K562 (cell line): ENCODE data around the gene KPTN. TPM values are rescaled to one million over a fixed set of nuclear protein-coding genes. Genes with fewer than 3 reads are reported as not detected.

Experiments
- ATAC-seq: fragments of 200-7000 bp; cut with Tn5 transposase; 3 replicates; pipeline ENCODE4 v1.9.1; 2020; ENCODE audit warnings: moderate library complexity
- BruUV-seq: library from RNA; stranded (reverse); fragments of 400-500 nt; replicated peaks from 2 replicates; lab custom pipeline; 2021; lab: Mats Ljungman, UMichigan
- CTCF ChIA-PET: fragments of 300-600 bp; formaldehyde crosslinking; extraction: SDS; loops from one replicate; lab custom pipeline; 2021; ENCODE audit warnings: low intra/inter-chr PET ratio; lab: Yijun Ruan, JAX
- POLR2A ChIA-PET: fragments of 300-600, 350-650 bp; sonication (Branson Sonifier 250); formaldehyde crosslinking; extraction: SDS; loops from one replicate; lab custom pipeline; 2021; ENCODE audit warnings: antibody characterized with exemption, inconsistent platforms; lab: Yijun Ruan, JAX
- DNase-seq, 4 experiments: peaks; one replicate each; pipeline versions ENCODE4 v3.0.0 to v3.0.0-alpha.2; 2011 to 2018; ENCODE audit warnings: low spot score in 3 of 4, mixed read lengths in 3 of 4; ENCODE audit errors: extremely low read depth in 1 of 4
- FAIRE-seq: peaks from 2 replicates; lab custom pipeline; 2011; peaks lifted over from hg19 to GRCh38; lab: Jason Lieb, UNC
- H2AFZ ChIP-seq: 2 replicates; pipeline ENCODE4 v1.6.0; 2011; ENCODE audit warnings: low read depth, low read length, control low read depth, inconsistent platforms
- H3K27ac ChIP-seq: fragments of 200-600 bp; 3 replicates; pipeline ENCODE4 v1.8.0; 2011; ENCODE audit warnings: low read depth, mild to moderate bottlenecking, control low read depth, inconsistent platforms, low read length, moderate library complexity, mixed read lengths; ENCODE audit errors: extremely low read depth
- H3K27me3 ChIP-seq, 2 experiments: fragments of 300-600 bp in 1 of 2; 2 replicates in 1 of 2; 3 replicates in 1 of 2; pipeline versions ENCODE4 v1.6.0 to v1.8.0; 2011; ENCODE audit warnings: inconsistent platforms in 2 of 2, low read length in 2 of 2, mild to moderate bottlenecking in 1 of 2, mixed read lengths in 1 of 2, moderate library complexity in 1 of 2; ENCODE audit not compliant: control insufficient read depth in 2 of 2, insufficient read depth in 2 of 2
- H3K36me3 ChIP-seq: fragments of 300-600 bp; 3 replicates; pipeline ENCODE4 v1.8.0; 2011; ENCODE audit warnings: mild to moderate bottlenecking, low read length, inconsistent platforms; ENCODE audit not compliant: control insufficient read depth, insufficient read depth
- H3K4me1 ChIP-seq, 2 experiments: fragments of 200-600 bp in 1 of 2; replicated peaks in 1 of 2; 2 replicates in 1 of 2; 3 replicates in 1 of 2; pipeline versions ENCODE4 v1.5.1 to v1.8.0; 2011; ENCODE audit warnings: inconsistent platforms in 2 of 2, low read length in 2 of 2, mild to moderate bottlenecking in 1 of 2, mixed read lengths in 1 of 2, moderate library complexity in 1 of 2; ENCODE audit not compliant: control insufficient read depth in 2 of 2, insufficient read depth in 2 of 2
- H3K4me2 ChIP-seq: 2 replicates; pipeline ENCODE4 v1.6.1; 2011; ENCODE audit warnings: low read length, control low read depth, inconsistent platforms, mixed read lengths; ENCODE audit not compliant: insufficient read depth
- H3K4me3 ChIP-seq: fragments of 200-600 bp; sonication (generic), shearing (Covaris generic); 2 replicates; pipeline ENCODE4 v1.5.1; 2016; ENCODE audit warnings: control low read depth, inconsistent platforms
- H3K79me2 ChIP-seq: fragments of 200-600 bp; 3 replicates; pipeline ENCODE4 v1.8.0; 2011; ENCODE audit warnings: low read length, inconsistent platforms; ENCODE audit not compliant: control insufficient read depth, insufficient read depth
- H3K9ac ChIP-seq, 2 experiments: 2 replicates each; pipeline versions ENCODE4 v1.6.0 to v1.6.1; 2011; ENCODE audit warnings: low read depth in 2 of 2, low read length in 2 of 2, control low read depth in 1 of 2, inconsistent platforms in 1 of 2, mild to moderate bottlenecking in 1 of 2, mixed read lengths in 1 of 2; ENCODE audit not compliant: insufficient read depth in 1 of 2
- H3K9me1 ChIP-seq: one replicate; pipeline ENCODE4 v1.6.0; 2011; ENCODE audit warnings: inconsistent platforms, mild to moderate bottlenecking, low read length, moderate library complexity; ENCODE audit not compliant: control insufficient read depth, insufficient read depth
- H3K9me3 ChIP-seq: replicated peaks from 2 replicates; pipeline ENCODE4 v1.5.1; 2011; ENCODE audit warnings: low read depth, low read length, inconsistent platforms; ENCODE audit not compliant: control insufficient read depth, insufficient read depth
- H4K20me1 ChIP-seq: replicated peaks from 2 replicates; pipeline ENCODE4 v1.6.1; 2011; ENCODE audit warnings: low read length, inconsistent platforms, mixed read lengths; ENCODE audit not compliant: control insufficient read depth, insufficient read depth
- ATF6 ChIP-seq: sonication (generic); formaldehyde crosslinking; IDR thresholded peaks from 2 replicates; pipeline ENCODE4 v1.4.0; 2020; ENCODE audit warnings: mild to moderate bottlenecking, missing genetic modification reagents
- BHLHE40 ChIP-seq: IDR thresholded peaks from 2 replicates; pipeline ENCODE4 v1.6.1; 2011; ENCODE audit warnings: low read length, improper control_type of control experiment
- CBFB ChIP-seq: sonication (generic); formaldehyde crosslinking; IDR thresholded peaks from 2 replicates; pipeline ENCODE4 v1.4.0; 2020; ENCODE audit warnings: mild to moderate bottlenecking, missing genetic modification reagents
- CTCFL ChIP-seq: IDR thresholded peaks from 2 replicates; pipeline ENCODE4 v1.6.1; 2011; ENCODE audit warnings: borderline replicate concordance, low read depth, mild to moderate bottlenecking, moderate library complexity, low read length; ENCODE audit not compliant: insufficient read depth, poor library complexity, severe bottlenecking
- KDM1A ChIP-seq, 2 experiments: fragments of 450-650 bp; IDR thresholded peaks; 2 replicates each; pipeline ENCODE4 v1.6.1; 2016; ENCODE audit warnings: mild to moderate bottlenecking in 2 of 2
- MAX ChIP-seq: sonication (generic); formaldehyde crosslinking; IDR thresholded peaks from 2 replicates; pipeline ENCODE4 v1.9.0; 2022; ENCODE audit warnings: mild to moderate bottlenecking, missing genetic modification reagents
- NFE2L1 ChIP-seq: fragments of 450-650 bp; IDR thresholded peaks from 2 replicates; pipeline ENCODE4 v1.6.1; 2016; ENCODE audit warnings: missing genetic modification characterization, low read depth, mild to moderate bottlenecking, missing compliant biosample characterization, moderate library complexity, borderline replicate concordance
- NRF1 ChIP-seq, 2 experiments: fragments of 450-650 bp; IDR thresholded peaks in 1 of 2; conservative IDR thresholded peaks in 1 of 2; 2 replicates each; pipeline ENCODE4 v1.6.1; 2014; ENCODE audit warnings: mild to moderate bottlenecking in 2 of 2
- POLR3A ChIP-seq: IDR thresholded peaks from 2 replicates; pipeline ENCODE4 v1.6.1; 2011; ENCODE audit warnings: borderline replicate concordance, mild to moderate bottlenecking, moderate library complexity; ENCODE audit not compliant: insufficient read length, insufficient read depth; ENCODE audit errors: extremely low read depth
- ZFX ChIP-seq: sonication (generic); formaldehyde crosslinking; IDR thresholded peaks from 2 replicates; pipeline ENCODE4 v1.8.0; 2022; ENCODE audit warnings: mild to moderate bottlenecking, missing genetic modification reagents, moderate library complexity
- WGBS: fragments of 100-300 bp; shearing (Covaris generic); methylation state at CpG from one replicate; pipeline ENCODE4 v1.1.6; 2016; ENCODE audit warnings: low coverage, mixed read lengths; ENCODE audit not compliant: insufficient coverage; ENCODE audit errors: missing lambda C conversion rate; 5-methylcytosine and 5-hydroxymethylcytosine counted together
- in situ Hi-C: fragments of 300-500 bp; cut with MboI; formaldehyde crosslinking; loops from 4 replicates; pipeline ENCODE4 v1.15.0; 2018; ENCODE audit warnings: inconsistent platforms, mixed read lengths
- intact Hi-C: fragments of 100-400 bp; cut with micrococcal nuclease; formaldehyde crosslinking; loops from 2 replicates; pipeline ENCODE4 v1.14.2; 2022
- polyA plus RNA-seq, 8 experiments: library from polyadenylated mRNA; depleted of rRNA in 4 of 8; stranded (reverse) in 5 of 8; unstranded in 3 of 8; fragments of >200 nt; fragmentation: Nextera tagmentation in 2 of 8; fragmentation: Illumina TruSeq in 1 of 8; extraction: Ambion mirVana in 2 of 8; extraction: Trizol in 1 of 8; gene quantifications; 2 replicates each; pipeline versions ENCODE4 v1.2.1 to v1.2.3, GENCODE V29; 2011 to 2014; ENCODE audit warnings: inconsistent platforms in 1 of 8, missing spikeins in 1 of 8
- total RNA-seq, 7 experiments: library from RNA; depleted of rRNA in 6 of 7; stranded (reverse); fragments of >200 nt in 6 of 7; fragmentation: Illumina TruSeq in 2 of 7; extraction: Trizol in 2 of 7; gene quantifications; 2 replicates each; pipeline versions ENCODE4 v1.2.1 to v1.2.3, GENCODE V29; 2011 to 2021; ENCODE audit warnings: low replicate concordance in 1 of 7
- TF ChIP-seq, protein P1 (sequence below): fragments of 450-650 bp; IDR thresholded peaks from 2 replicates; pipeline ENCODE4 v1.6.1; 2016; ENCODE audit warnings: borderline replicate concordance

Gene KPTN
- total and polyA plus RNA-seq, 9 of the 15 experiments (the other 6 are each of a cell fraction or from before 2014, with no cell fraction given) = 0.56 to 18.2 (median 8.5) TPM

DNA sequence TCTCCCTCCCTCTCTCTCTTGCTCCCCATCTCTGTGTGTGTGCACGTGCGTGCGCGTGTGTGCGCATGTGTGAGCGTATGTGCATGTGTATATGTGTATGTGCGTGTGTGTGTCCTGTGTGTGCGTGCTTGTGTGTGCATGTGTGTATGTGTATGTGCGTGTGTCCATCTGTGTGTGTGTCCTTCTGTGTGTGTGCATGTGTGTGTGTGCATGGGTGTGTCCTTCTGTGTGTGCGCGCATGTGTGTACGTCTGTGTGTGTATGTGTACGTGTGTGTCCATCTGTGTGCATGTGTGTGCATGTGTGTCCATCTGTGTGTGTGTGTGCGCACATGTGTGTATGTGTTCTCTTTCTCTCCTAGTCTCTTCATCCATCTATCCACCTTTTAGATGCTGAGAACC, 24.5 kb downstream of the KPTN start:
- no peak overlapping the region; the same call in 2 of the 3 replicates for H3K27ac ChIP-seq
- TF ChIP-seq ATF6 = no peak
- TF ChIP-seq NRF1 (conservative IDR thresholded peaks at IDR 0.05 in 1 of 2, IDR thresholded peaks at IDR 0.05 in 1 of 2) = peak; percentile 15 to 43; a peak in 1 of 4 replicates
- TF ChIP-seq CTCFL = no peak
- TF ChIP-seq BHLHE40 = 0 out of 2 replicates have a peak, but pooled peaks have one; percentile 20
- TF ChIP-seq POLR3A = no peak
- TF ChIP-seq, protein P1, sequence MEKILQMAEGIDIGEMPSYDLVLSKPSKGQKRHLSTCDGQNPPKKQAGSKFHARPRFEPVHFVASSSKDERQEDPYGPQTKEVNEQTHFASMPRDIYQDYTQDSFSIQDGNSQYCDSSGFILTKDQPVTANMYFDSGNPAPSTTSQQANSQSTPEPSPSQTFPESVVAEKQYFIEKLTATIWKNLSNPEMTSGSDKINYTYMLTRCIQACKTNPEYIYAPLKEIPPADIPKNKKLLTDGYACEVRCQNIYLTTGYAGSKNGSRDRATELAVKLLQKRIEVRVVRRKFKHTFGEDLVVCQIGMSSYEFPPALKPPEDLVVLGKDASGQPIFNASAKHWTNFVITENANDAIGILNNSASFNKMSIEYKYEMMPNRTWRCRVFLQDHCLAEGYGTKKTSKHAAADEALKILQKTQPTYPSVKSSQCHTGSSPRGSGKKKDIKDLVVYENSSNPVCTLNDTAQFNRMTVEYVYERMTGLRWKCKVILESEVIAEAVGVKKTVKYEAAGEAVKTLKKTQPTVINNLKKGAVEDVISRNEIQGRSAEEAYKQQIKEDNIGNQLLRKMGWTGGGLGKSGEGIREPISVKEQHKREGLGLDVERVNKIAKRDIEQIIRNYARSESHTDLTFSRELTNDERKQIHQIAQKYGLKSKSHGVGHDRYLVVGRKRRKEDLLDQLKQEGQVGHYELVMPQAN = no peak
- peak; percentile 17; the same call in 1 of the 2 replicates for TF ChIP-seq MAX (CRISPR knock-in tag)
- 0 out of 2 replicates have a peak, but pooled peaks have one; percentile 19 for TF ChIP-seq CBFB (CRISPR knock-in tag)
- no peak for TF ChIP-seq NFE2L1 (tag)
- no peak for TF ChIP-seq ZFX
- TF ChIP-seq KDM1A (IDR thresholded peaks at IDR 0.05) = peak in 1 of 2 experiments; percentile 88; a peak in 2 of 4 replicates
- no TSS peak for BruUV-seq
- CTCF ChIA-PET = no interaction called here
- POLR2A ChIA-PET = interaction anchor here (0.9 kb wide), 1 partner anchor 12 kb away, joined by 7 read pairs; no protein-coding TSS in a partner anchor
- DNase-seq (no peak), ATAC-seq (no peak), FAIRE-seq (no peak)
- in situ Hi-C loops = no loop called here
- no peaks in the 10 kb centered on the region for H3K9me1 ChIP-seq
- H3K79me2 ChIP-seq = no peaks in the 10 kb centered on the region
- no peak overlapping the region for H2AFZ ChIP-seq
- H4K20me1 ChIP-seq = no peaks in the 10 kb centered on the region
- no peak overlapping the region for H3K4me3 ChIP-seq
- no peaks in the 10 kb centered on the region for H3K9me3 ChIP-seq
- peaks cover 26 to 57% of the 10 kb centered on the region in 2 experiments for H3K27me3 ChIP-seq
- intact Hi-C loops = no loop called here
- 10% methylated on average over 14 of the region's 14 CpGs for WGBS
- peaks cover 0 to 9% of the 10 kb centered on the region in 2 experiments; a peak in 1 of 5 replicates for H3K4me1 ChIP-seq
- no peak overlapping the region for H3K9ac ChIP-seq
- no peak overlapping the region for H3K4me2 ChIP-seq
- no peaks in the 10 kb centered on the region for H3K36me3 ChIP-seq
